Gastroesophageal sphincter (tissue), 3 donors: Measurements from ENCODE around the gene LTF.

ENCODE experiments used
- POLR2A ChIP-seq, 2 donors: fragments of 450-650 bp; IDR thresholded peaks; one replicate each; pipeline ENCODE4 v1.6.1; 2017; ENCODE audit warnings: antibody characterized with exemption in 2 of 2, mild to moderate bottlenecking in 2 of 2, moderate library complexity in 1 of 2
- POLR2AphosphoS5 ChIP-seq: sonication (generic); formaldehyde crosslinking; IDR thresholded peaks from one replicate; pipeline ENCODE4 v1.6.1; 2017; ENCODE audit warnings: antibody characterized with exemption
- TF ChIP-seq, protein P1 (sequence below), 4 experiments: fragments of 200-600 bp in 2 of 4; fragments of 450-650 bp in 2 of 4; sonication (generic) in 1 of 4; IDR thresholded peaks; one replicate each; pipeline ENCODE4 v1.5.1; 2017 to 2019; ENCODE audit warnings: antibody characterized with exemption in 4 of 4, mild to moderate bottlenecking in 2 of 4, moderate library complexity in 2 of 4

DNA sequence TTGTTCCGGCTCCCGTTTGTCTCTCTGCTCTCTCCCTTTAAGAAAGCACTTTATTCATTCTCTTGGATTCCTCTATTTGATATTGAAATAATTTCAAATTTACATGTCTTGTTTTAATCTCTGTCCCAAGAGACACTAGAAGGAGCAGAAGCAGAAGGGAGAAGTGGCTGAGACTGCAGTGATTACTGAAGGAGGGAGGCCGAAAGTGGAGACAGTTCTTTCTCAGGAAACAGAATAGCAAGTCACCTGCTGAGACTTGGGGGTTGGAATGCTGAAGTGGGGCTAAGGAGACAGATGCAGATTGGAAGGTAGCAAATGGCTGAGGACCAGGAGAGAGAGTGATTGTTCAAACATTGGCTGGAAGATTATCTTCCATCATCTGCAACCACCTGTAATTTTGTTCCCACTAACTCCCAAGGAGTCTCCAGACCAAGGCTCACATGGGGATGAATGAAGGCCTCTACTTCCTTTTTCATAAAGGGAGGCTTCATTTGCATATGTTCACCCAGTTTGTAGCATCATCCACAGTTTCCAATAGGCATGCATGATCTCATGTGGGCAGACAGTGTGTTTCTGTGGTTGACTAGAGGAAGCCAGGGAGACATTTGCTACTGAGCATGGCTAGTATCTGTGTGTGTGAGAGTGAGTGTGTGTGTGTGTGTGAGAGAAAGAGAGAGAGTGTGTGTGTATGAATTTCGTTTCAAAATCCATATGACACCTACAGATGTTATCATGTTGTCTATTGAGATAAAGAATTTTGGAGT is 24.0 kb downstream of the LTF start:
- TF ChIP-seq POLR2A (IDR thresholded peaks at IDR 0.05) (no peak), POLR2AphosphoS5 (no peak)
- TF ChIP-seq, protein P1, sequence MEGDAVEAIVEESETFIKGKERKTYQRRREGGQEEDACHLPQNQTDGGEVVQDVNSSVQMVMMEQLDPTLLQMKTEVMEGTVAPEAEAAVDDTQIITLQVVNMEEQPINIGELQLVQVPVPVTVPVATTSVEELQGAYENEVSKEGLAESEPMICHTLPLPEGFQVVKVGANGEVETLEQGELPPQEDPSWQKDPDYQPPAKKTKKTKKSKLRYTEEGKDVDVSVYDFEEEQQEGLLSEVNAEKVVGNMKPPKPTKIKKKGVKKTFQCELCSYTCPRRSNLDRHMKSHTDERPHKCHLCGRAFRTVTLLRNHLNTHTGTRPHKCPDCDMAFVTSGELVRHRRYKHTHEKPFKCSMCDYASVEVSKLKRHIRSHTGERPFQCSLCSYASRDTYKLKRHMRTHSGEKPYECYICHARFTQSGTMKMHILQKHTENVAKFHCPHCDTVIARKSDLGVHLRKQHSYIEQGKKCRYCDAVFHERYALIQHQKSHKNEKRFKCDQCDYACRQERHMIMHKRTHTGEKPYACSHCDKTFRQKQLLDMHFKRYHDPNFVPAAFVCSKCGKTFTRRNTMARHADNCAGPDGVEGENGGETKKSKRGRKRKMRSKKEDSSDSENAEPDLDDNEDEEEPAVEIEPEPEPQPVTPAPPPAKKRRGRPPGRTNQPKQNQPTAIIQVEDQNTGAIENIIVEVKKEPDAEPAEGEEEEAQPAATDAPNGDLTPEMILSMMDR (IDR thresholded peaks at IDR 0.05) = no peak
